Occipital lobe (tissue), 2 donors: ENCODE data around the gene LCORL. TPM values are rescaled to one million over a fixed set of nuclear protein-coding genes. Genes with fewer than 3 reads are reported as not detected.
"Not testable (repeated sequence)": the region's sequence is repeated elsewhere in the genome, so short reads cannot be mapped to it uniquely, and the experiment has no call there.

Experiments
- DNase-seq: peaks from one replicate; lab custom pipeline; 2025; lab: John Stamatoyannopoulos, UW
- total RNA-seq: library from RNA; depleted of rRNA; stranded (reverse); fragments of >200 nt; gene quantifications from one replicate; pipeline ENCODE4 v1.2.3, GENCODE V29; 2014

LCORL gene
- total RNA-seq, 1 donor from 2014 or later, result 71.4 TPM

DNA sequence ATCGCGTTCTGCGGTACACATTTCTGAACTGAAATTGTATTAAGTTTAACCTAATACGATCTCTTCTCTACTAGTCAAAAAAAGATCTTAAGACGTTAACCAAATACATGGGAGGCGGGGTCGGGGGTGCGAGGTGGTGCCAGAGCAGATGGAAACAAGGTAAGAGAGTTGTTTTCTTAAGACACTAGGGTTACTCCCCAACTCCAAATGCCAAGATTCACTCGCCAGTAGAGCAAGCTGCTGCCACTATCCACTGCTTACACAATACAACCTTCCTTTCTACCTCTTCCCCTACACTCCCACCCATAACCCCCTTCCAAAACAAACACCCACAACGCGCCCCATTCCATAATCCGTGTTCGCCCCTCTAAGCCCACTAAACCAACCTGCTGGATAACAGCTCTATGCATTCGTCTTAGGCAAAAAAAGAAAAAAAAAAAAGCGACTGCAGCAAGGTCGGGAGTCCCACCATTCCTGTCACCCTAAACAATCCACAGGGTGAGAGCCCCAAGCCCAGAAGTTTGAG, 1.3 kb downstream of the LCORL start:
- DNase-seq, result no peak

DNA sequence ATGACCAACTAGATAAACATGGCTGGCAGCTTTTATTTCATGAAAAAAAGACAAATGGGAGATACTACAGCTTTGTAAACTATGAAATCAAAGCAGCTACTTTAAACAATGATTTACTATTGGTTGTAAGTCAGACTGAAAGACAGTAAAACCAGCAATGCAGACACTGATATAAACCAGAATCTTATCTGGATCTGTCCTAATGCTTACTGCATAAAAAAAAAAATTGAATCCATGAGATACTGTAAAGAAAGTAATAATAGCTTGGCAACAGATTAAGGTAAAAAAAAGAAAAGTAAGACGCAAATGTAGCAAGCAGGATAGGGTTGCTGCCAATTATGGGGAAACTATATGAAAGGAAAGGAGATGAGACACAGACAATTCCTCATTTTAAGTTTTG, 7.3 kb downstream of the LCORL start:
- DNase-seq, result no peak

DNA sequence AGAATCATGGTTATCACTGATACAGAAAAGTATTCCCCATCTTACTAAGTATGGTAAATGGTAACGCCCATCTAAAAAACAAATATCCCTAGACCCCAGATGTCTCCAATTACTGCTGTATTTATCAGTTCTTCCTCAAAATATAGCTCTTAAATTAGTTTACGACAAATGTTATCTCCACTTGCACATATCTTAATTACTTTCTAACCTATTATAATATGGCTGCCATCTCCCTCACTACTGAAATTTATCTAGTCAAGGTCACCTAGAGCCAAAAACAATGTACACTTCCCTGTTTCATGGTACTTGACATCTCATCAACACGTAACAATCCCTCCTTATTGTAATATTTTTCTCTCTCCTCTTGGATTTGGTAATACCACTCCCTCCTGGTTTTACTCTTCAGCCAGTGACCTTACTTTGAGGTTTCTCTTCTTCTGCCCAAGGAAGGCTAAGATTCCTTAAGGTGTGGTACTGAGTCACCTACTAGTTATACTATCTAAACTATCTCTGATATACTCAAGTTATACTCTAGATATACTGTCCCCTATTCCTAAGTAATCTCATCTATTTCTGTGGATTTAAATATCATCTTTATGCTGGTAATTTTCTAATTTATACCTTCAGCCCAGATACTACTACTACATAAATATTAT, 8.6 kb downstream of the LCORL start:
- DNase-seq, result no peak

DNA sequence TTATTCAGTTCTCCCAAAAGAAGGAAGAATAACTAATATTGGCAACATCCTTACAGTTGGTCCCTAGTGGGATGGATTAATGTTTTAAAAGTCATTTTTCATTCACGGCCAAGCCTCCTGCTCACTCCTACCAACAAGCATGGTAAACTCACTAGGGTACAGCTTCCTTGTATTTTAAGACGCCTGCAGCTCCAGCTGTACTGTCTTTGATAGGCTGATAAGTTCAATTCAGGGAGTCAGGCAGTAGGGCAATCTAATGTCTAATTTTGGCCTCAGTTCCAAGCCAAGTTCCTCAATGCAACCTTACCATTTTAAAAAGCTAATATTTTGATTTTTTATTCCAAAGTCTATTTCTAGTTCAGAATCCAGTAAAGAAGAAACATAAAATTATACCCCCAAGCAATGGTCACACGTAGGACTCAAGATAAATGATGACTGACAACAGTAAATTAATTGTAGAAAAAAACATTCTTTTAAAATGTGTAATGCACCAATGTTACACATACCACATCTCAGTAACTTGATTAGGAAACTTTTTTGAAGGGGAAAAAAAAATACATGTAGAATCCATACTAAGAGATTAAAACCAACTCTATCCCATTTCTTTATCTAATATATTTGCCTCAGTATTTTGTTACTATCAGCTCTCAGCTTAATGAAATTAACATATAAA, 9.3 kb downstream of the LCORL start:
- no peak for DNase-seq

DNA sequence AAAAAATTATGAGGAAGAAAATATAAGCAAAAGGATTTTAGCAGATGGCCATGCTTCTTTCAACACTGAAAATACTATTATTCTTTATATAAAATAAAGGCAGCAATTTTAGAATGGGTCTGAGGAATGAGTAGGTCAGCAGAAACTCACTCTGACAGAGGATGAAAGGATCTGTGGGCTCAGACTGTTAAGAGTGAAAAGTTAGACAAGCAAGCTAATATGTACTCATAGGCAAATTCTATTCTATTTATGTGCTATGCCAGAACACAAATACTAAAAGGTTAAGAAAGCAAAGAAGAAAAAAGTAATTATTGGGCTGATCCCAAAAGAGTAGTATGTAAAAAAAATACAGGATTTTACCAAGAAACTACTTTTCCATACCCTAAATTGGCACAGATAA, 13.9 kb downstream of the LCORL start:
- DNase-seq, result no peak

DNA sequence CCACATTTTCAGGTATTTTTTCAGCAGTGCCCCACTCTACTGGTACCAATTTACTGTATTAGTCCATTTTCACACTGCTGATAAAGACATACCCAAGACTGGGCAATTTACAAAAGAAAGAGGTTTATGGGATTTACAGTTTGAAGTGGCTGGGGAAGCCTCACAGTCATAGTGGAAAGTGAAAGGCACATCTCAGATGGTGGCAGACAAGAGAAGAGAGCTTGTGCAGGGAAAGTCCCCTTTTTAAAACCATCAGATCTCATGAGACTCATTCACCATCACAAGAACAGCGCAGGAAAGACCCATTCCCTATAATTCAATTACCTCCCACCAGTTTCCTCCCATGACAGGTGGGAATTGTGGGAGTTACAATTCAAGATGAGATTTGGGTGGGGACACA, 15.1 kb downstream of the LCORL start:
- DNase-seq, result not testable (repeated sequence)

DNA sequence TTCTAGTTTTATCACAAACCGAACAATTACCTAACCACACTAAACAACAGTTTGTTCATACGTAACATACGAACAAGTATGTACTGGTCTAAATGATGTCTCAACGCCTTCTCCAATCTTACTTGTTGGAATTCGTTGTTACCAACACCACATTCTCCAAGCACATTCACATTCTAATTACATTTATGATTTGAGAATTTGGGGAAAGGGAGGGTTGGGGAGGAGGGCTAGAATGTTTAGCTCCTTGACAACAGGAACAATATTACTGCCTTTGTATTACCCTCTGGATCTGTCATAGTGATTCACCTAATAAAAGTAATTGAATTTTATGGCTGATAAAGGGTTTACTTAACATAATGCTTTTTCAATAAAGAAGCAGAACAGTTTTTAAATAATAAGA, 24.4 kb downstream of the LCORL start:
- DNase-seq, result no peak

DNA sequence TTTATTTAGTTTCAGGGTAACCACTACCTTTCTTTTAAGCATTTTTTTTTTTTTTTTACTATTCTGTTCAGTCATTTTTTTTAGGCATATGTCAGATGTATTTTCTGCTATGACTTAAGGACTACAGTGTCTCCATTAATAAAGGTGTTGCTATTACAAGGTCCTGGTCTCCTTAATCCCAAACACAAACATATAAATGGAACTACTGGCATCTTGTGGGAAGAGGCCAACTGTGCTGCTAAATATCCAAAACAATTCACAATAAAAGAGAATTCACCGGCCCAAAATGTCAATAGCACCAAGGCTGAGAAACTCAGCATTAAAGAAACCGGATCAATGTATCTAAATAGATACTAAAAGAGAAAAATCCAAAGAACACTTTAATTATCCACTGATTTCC, 26.4 kb downstream of the LCORL start:
- no peak for DNase-seq

DNA sequence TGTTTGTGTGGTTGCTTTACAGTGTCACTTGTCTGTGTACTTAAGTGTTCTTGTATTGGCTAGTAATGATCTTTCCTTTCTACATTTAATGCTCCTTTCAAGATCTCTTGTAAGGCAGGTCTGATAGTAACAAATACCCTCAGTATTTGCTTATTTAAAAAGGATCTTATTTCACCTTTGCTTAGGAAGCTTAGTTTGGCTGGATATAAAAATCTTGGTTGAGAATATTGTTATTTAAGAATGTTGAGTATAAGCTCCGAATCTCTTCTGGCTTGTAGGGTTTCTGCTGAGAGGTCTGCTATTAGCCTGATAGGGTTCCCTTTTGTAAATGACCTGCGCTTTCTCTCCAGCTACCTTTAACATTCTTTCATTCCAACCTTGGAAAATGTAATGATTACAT, 35.7 kb downstream of the LCORL start:
- DNase-seq, result no peak

DNA sequence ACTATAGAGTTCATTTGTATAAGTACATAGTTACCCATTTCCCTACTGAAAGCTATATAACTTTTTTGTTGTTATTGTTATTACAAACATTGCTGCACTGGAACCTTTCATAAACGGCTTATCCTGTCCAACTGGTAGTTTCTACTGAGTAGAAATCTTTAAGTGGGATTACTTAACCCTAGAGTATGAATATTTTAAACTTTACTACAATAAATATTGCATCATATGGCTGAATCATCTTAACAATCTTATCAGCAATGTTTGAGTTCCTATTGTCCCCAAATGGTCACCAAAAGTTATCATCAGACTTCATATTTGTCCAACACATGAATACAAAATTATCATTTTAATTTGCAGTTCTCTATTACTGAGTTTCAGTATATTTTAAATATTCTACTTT, 40.5 kb downstream of the LCORL start:
- no peak for DNase-seq

DNA sequence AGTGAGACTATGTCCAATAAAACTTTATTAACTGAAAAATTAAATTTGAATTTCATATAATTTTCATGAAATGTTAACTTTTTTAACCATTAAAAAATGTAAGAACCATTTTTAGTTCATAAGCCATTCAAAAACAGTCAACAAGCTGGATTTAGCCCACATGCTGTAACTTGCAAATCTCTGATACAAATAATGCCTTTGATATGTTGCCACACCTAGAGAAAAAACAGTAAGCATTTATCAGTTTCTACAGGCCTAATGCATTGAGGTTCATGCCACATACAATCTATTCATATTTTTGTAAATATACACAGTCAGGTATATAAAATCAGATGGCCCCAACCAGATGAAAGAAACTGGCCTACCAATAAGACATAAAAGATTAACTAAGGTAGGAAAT, 52.8 kb downstream of the LCORL start:
- no peak for DNase-seq

DNA sequence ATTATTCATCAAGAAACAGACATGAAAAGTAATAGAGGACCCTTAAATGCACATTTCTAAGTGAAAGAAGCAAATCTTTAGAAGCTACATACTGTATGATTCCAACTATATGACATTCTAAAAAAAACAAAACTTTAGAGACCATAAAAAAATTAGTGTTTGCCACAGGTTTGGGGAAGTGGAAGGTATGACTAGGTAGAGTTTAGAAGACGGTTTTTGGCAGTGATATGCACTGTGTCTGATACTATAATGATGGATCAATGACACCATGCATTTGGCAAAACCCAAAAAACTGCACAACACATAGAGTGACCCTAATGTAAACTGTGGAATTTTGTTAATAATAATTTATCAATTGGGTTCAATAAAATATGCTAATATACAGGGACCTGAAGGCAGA, 54.5 kb downstream of the LCORL start:
- no peak for DNase-seq

DNA sequence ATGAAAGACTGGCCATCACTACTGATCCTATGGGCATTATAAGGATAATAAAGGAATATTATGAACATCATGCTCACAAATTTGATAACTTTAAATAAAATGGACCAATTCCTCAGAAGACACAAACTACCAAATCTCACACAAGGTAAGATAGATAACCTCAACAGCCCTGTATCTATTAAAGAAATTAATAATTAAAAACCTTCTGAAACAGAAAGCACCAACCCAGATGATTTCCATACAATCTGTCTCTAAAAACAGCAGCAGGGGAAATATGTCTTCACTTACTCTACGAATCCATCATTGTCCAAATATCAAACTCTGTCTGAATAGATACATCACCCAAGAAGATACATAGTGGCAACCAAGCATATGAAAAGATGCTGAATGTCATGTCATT, 55.2 kb downstream of the LCORL start:
- no peak for DNase-seq

DNA sequence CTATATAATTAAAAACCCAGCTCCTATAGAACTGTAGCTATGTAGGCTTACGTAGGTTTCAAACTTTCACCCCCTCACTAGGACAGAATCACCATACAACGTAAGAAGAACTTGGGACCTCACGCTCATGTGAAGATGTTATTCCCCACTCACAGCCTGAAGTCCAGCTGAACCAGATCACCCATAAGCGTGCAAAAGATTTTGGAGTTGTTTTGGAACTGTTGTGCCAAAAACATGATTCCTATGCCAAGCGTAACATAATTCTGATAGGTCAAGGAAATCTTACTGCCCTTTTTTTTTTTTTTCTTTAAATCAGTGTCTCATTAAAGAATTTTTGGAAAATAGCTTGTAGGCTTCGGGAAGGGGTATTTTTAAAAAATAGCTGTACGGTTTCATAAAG, 57.0 kb downstream of the LCORL start:
- no peak for DNase-seq

DNA sequence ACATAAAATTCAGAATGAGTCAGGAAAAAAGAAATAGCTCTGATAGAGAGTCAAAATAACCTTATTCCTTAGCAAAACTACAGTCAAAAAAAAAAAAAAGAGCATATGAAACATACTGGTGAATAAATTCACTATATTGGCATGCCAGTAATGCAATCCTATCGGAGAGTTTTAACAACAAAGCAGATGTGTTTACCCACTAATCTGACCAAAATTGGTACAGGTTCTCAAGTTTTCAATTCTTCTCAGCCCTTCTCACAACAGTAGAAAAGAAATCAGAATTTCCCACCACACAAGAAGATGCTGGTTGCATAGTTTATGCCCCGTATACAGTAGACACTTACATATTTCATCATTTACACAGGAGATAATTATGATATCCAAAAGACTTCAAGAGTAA, 59.4 kb downstream of the LCORL start:
- no peak for DNase-seq

DNA sequence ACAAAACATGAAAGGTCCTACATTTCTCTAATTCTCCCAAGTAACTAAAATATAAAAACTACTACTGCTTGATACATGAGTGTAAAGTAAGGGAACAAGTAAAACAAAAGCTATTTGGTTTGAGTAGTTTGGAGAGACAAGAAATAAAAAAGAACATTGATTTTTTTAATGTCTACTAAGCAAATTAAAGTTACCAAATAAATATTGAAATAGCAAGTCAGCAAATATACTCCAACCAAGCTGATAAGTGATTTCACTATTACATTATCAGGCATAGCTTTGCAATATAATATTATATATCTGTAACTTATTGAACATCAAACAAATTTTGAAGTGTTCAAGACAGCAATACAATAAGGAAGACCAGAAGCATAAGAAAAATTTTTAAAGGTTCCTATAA, 60.3 kb downstream of the LCORL start:
- DNase-seq, result no peak

DNA sequence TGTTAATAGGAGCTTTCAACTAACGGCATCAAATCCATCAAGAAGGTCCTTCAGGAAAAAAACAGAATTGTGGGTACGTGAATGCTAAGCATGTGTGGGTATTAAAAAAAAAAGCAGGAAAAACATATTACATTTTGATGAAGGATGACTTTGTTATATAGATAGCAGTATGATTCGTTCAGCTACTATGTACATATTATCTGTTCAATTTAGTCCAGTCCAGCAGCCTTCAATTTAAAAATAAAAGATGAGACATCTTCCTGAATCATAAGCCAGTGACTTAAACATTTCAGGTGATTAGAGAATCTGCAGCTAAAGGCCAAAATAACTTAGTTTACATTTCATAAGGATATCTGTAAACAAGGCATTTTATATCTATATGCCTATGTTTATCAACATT, 63.4 kb downstream of the LCORL start:
- DNase-seq, result no peak

DNA sequence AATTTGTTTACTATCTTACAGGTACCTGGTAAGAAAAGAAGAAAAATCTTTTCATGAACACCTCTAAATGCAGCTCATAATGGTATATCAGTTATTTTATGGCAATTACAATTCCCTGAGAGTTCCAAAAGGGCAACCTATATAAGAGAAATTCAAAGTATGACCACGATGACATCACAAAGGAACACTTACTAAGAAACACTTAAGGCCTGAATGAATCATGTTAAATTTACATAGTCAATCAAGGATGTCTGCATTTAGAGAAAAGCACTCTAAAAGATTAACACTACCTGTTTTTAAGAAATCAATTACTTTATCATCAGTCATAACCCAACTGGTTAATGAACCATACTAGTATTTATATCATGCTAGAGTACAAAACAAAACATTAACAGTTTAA, 63.9 kb downstream of the LCORL start:
- DNase-seq, result no peak

DNA sequence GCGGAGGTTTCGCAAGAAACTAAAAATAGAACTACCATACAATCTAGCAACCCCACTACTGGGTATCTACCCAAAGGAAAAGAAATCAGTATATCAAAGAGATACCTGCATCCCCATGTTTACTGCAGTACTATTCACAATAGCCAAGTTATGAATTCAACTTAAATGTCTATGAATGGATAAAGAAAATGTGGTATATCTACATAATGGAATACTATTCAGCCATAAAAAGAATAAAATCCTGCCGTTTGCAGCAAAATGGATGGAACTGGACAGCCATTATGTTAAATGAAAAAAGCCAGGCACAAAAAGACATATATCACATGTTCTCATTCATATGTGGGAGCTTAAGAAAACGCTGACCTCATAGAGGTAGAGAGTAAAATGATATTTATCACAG, 65.3 kb downstream of the LCORL start:
- DNase-seq, result no peak

DNA sequence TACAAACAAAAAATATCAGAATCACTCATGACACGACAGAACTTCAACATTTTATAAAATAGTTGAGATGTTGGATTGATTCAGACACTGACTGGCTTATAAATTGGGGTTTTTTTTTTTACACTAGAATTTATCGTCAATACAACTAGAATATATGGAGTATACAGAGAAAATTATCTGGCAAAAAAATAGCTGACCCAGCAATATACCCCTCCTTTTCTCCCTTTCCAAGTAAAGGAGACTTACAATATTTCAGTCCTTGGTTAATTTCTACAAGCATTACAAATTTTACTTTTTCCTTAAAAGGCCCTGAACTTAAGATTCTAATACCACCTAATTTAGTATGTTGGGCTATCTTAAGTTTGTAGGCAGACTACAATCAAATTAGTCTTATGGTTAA, 76.3 kb downstream of the LCORL start:
- no peak for DNase-seq

DNA sequence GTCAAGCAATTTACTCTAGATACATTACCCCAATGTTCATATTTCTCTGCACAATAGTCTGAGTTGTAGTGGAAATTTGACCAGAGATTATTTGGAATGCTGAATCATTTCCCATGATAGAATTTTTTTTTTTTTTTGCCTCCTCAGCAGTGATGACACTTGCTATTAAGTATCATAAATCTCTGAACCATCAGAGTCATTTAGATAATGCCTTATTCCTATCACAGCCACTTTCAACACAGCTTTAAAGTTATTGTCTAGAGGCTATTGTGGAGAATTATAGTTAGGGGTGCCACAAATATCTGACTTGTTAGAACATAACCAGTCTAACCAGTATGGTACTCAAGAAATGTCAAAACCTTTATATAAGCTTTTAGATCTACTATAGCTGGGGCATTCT, 79.8 kb downstream of the LCORL start:
- DNase-seq, result no peak

DNA sequence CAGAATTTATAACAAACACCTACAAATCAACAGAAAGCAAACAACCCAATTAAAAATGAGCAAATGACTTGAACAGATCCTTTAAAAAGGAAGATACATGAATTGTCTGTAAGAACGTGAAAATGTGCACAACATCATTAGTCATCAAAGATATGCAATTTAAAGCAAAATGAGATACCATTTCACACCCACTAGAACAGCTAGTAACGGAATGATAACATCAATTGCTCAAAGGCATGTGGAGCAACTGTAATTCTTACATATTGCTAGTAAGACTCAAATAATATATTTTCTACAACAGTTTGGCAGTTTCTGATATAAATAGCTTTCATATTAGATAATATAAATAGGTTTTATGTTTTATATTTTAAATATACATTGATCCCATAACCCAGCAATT, 82.5 kb downstream of the LCORL start:
- no peak for DNase-seq

DNA sequence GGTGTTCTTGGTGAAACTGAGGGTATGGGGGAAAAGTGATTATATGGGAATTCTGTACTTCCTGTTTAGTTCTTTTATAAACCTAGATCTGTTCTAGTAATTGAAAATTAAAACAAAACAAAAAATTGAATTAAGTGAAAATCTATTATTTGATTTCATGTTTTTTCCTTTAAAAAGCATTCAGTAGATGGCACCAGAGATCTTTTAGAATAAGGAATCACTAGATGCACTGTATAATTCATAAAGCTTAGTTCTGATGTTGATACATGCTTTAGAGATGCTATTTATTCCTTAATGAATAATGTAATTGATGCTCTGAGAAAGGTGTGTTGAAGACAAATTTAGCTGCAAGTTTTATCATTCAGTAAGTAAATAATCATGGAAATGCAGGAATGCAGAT, 87.3 kb downstream of the LCORL start:
- DNase-seq, result no peak

DNA sequence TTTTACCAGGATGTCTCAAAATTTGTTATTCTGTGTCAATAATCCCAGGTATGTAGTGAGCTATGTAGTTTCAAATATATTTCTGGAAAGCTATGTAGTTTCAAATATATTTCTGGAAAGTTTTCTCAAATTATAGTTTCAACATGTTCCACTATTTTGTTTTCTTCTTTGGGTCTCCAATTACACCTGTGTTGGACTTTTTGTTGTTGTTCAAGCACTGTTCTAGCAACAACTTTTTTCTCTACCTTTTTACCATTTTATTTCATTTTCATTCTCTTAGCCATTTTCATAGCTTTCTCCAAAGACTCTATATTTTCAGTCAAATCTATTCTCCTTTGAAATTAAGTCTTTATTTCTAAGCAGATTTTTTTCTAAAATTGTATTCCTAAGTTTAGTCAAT, 88.4 kb downstream of the LCORL start:
- no peak for DNase-seq
